GM21737 (cell line): Measurements from ENCODE around the gene NFIB.

Experiments used
- ATAC-seq: cut with Tn5 transposase; IDR thresholded peaks from one replicate; pipeline ENCODE4 v1.9.1; 2021; ENCODE audit warnings: mild to moderate bottlenecking, moderate library complexity; ENCODE audit not compliant: unreplicated experiment

NFIB gene

GRCh38 chr9:14281136-14281795, 32.7 kb downstream of the NFIB start:
- no peak for ATAC-seq

- no peak for ATAC-seq
Observed at GRCh38 chr9:14279671-14280070, 34.3 kb downstream of the NFIB start.

- ATAC-seq = no peak
Observed at GRCh38 chr9:14278291-14278721, 35.6 kb downstream of the NFIB start.

GRCh38 chr9:14277761-14278160, 36.2 kb downstream of the NFIB start:
- ATAC-seq = no peak

- no peak for ATAC-seq
Observed at GRCh38 chr9:14277244-14277643, 36.7 kb downstream of the NFIB start.

GRCh38 chr9:14275331-14275730, 38.6 kb downstream of the NFIB start:
- no peak for ATAC-seq

GRCh38 chr9:14273696-14274121, 40.2 kb downstream of the NFIB start:
- ATAC-seq = no peak

- ATAC-seq = no peak
Observed at GRCh38 chr9:14272927-14273528, 40.9 kb downstream of the NFIB start.

GRCh38 chr9:14271093-14271673, 42.8 kb downstream of the NFIB start:
- ATAC-seq = no peak

GRCh38 chr9:14270358-14271092, 43.4 kb downstream of the NFIB start:
- ATAC-seq = no peak

GRCh38 chr9:14269916-14270315, 44.0 kb downstream of the NFIB start:
- ATAC-seq = no peak

- ATAC-seq = no peak
Observed at GRCh38 chr9:14263707-14264483, 50.0 kb downstream of the NFIB start.

- no peak for ATAC-seq
Observed at GRCh38 chr9:14262827-14263226, 51.1 kb downstream of the NFIB start.

- ATAC-seq = no peak
Observed at GRCh38 chr9:14261616-14262015, 52.3 kb downstream of the NFIB start.

- no peak for ATAC-seq
Observed at GRCh38 chr9:14260101-14260500, 53.8 kb downstream of the NFIB start.

GRCh38 chr9:14258660-14259239, 55.2 kb downstream of the NFIB start:
- no peak for ATAC-seq

GRCh38 chr9:14258156-14258555, 55.8 kb downstream of the NFIB start:
- no peak for ATAC-seq

GRCh38 chr9:14256588-14256987, 57.4 kb downstream of the NFIB start:
- no peak for ATAC-seq

GRCh38 chr9:14251154-14252071, 62.5 kb downstream of the NFIB start:
- ATAC-seq = no peak

GRCh38 chr9:14250794-14251153, 63.2 kb downstream of the NFIB start:
- no peak for ATAC-seq
